CD4-positive, alpha-beta T cell treated with Interleukin-6 for 4 hours (primary cell): ENCODE data around the gene FAM170B.

ENCODE experiments used
- DNase-seq: peaks from one replicate; pipeline ENCODE4 v3.0.0-alpha.2; 2020; ENCODE audit warnings: mixed read lengths

The FAM170B gene

GRCh38 chr10:49133706-49134248 is at the start of gene FAM170B:
FAM170B (minus strand) TSS chr10:49134021; CDS start chr10:49133918, 103 bp downstream.
- DNase-seq = no peak

DNA sequence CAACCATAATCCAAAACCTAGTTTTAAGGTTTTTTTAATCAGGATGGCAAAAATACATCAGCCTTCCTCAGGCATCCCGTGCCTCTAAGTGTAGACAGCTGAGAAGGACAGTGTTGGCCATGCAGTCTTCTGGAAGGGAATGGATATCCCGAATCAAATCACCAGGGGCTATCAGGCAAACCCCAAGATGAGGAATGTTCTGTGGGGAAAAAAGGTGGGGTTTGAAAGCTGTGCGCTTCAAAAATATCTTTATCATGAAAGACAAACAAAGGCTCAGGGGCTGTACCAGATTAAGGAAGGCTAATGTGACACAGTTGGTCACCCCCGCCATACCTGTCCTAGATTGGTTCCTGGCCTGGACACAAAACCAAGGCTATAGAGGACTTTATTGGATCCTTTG is 49.0 kb upstream of the FAM170B start:
- no peak for DNase-seq

- no peak for DNase-seq
These were observed 46.6 kb upstream of the FAM170B start for GRCh38 chr10:49180444-49180860.

DNA sequence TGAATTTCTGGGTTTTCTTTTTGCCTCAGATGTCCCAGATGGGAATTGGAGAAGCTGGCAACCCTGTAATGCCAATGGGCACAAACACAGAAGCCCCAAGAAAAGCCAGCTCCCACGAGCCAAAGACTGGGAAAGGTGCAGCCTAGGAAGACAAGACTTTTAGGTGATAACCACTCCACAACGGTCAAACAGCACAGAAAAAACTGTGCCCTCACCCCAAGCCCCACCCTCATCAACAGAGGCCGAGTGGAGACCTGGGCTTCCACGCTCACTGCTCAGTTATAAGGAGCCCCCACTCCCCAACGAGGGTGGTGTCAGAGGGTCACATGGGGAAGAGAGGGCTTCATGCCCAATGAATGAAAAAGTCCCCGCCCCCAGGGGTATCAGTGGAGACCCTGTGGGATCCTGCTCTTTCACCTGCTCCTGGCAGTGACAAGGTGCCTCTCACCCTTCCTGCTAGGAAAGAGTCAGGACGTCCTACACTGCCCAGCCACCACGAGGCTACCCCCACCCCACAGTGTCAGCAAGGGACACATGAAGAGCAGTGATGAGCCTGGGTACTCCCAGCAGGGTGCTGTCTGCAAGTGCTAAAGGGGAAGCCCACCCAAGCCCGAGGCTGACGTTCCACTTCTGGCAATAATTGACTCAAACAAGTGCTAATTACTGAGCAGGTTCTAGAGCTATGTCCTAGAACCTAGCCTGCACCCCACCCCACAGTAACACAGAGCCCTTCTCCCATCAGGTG is 46.0 kb upstream of the FAM170B start:
- no peak for DNase-seq

GRCh38 chr10:49178489-49179471 is 45.0 kb upstream of the FAM170B start:
- DNase-seq = no peak

- peak; percentile 49 for DNase-seq
These were observed 43.9 kb upstream of the FAM170B start for GRCh38 chr10:49177391-49178355.

- DNase-seq = no peak
These were observed 42.8 kb upstream of the FAM170B start for GRCh38 chr10:49176310-49177268.

GRCh38 chr10:49175587-49176309 is 41.9 kb upstream of the FAM170B start:
- no peak for DNase-seq

- DNase-seq = no peak
These were observed 41.2 kb upstream of the FAM170B start for GRCh38 chr10:49174926-49175500.

DNA sequence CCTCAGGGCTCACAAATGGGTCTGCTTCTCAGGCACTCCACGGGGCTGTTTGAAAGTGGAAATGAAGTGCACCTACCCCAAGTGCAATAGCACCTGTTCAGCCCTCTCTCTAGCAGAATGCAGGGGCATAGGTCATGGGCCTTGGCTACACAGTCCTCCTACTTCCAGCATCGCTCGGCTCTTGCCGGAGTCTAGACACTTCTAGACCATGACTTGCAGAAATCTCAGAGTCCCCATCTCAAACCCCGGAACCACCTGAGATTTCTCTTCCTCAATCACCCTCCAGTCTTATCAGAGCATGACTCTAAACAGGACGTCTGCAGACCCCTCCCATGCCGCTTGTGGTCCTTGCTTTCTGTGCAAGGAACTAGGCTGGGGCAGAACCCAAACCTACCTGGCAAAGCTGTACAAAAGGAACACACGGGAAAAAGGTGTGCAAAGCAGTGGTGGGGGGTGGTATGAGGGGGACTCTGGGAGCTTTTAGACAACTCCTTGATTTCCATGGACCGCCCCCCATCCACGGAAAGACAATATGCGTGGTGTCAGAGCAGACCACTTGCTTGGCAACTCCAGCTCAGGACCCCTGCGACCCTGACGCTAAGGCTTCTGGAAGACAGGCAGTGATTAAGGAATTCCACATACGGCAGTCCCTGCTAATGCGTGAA is 40.6 kb upstream of the FAM170B start:
- DNase-seq = no peak

DNA sequence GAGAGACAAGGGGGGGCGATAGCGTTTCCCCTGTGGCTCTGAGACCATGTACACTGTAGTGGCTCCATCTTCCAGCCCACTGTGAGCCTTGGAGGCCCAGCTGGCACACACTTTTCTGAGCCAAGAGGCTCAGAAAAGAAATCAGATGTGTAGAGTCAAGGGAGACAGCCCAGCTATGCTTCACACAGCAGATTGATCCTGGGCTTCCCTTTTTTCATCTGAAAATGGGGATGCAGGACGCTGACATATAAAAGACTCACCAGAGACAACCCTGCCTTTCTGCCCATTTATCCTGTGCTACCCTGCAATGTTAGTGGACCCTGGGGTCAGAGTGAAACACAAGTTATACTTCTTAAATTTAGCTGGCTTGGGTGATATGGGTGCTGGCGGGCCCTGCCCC is 40.0 kb upstream of the FAM170B start:
- no peak for DNase-seq

GRCh38 chr10:49173201-49173772 is 39.5 kb upstream of the FAM170B start:
- no peak for DNase-seq

DNA sequence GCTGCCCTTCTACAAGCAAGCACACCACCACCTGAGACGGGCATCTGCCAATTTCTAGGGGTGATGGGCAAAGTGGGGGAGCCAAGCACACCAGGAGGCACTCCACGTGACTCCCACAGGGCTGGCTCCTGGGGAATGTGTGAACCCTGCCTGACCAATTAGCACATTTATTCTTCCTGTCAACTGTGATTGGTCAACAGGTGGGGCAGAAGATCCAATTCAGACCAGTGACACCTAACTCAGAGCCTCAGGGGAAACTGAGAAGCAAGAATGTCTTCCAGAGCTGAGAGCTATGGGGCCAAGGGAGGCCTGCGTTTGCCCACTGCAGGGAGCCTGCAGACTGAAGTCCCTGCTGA is 38.9 kb upstream of the FAM170B start:
- DNase-seq = no peak

DNA sequence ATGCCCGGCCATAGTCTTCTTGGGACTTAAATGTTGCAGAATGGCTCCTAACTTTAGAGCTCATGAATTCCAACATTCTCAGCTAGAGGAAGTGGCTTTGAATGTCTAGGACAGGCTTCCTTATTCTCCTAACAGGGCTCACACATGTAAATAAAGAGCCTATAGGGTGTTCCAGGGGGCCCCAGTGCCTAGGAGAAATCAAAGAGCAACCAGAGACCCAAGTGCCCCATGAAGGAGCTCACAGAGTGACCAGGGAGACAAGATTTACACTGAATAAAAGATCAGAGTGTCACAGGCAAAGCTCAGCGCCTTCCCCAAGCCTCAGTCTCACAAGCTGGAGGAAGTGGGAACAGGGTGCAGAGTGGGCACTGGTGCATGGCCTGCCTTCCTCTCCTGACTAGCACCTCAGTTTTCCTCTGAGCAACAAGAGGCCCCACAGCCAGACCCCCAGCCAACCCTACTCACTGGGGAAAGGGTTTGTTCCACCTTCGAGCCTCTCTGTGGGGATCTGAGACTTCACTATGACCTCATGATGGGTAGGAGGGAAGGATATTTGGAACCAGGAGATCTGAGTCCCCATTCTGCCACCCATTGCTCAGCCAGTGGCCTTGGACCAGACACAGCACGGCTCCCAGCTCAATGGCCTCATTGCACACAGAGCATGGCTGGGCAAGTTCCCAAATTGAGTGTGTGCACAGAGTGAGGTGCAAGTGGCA is 38.4 kb upstream of the FAM170B start:
- no peak for DNase-seq

- no peak for DNase-seq
These were observed 37.7 kb upstream of the FAM170B start for GRCh38 chr10:49171326-49172060.

DNA sequence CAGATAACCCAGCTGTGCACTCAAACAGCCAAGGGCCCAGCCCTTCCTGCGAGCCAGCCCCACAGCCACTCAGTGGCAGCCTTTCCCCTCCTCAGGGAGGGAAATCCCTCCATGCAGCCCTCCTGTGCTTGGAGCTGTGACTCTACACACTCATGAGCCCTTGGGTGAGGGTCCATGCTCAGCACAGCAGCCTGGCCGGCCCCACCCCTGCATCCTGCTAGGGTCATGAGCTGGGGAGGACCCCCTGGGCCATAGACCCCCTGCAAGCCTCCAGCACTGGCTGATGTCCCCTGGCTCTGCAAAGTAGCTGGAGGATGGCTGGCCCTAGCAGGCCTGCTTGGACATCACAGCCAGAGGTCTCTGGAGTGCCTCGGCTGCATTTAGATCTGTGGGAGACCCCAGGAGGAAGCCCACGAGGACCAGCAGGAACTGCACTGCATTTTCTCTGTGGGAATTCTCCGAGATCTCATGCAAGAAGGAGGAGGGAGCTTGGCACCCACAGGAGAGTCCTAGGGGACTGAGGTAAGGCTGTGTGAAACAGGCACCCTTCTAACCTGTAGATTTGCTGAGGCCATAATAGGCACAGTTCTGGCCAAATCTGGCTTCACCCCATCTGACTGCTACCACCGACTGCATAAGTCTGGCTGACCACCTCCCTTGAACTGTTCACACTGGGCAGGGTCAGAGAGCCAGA is 37.0 kb upstream of the FAM170B start:
- no peak for DNase-seq

GRCh38 chr10:49169776-49170175 is 36.0 kb upstream of the FAM170B start:
- DNase-seq = no peak
